ENCODE measurements around the gene PPCS. TPM values are rescaled to one million over a fixed set of nuclear protein-coding genes. Genes with fewer than 3 reads are reported as not detected.

PPCS gene
- total and polyA plus RNA-seq, 2 donors = 49.8 to 125 TPM

- H3K9me3 ChIP-seq (ENCODE audit: control insufficient read depth in 2 of 2, insufficient read depth in 1 of 2, low read length in 1 of 2) = no peaks in the 10 kb centered on the region
- H3K4me3 ChIP-seq (ENCODE audit: low read length in 2 of 2) = no peak overlapping the region
- DNase-seq (ENCODE audit: low read depth in 6 of 9, low spot score in 9 of 9) = peak in 6 of 9 donors; percentile 2 to 31 (median 4)
- no peak overlapping the region for H3K27ac ChIP-seq (ENCODE audit: low read depth in 1 of 2, low read length in 1 of 2)
- 58% methylated on average over 10 of the region's 10 CpGs for WGBS
- no peaks in the 10 kb centered on the region for H3K36me3 ChIP-seq (ENCODE audit: control insufficient read depth in 2 of 2, insufficient read depth in 2 of 2, low read length in 1 of 2)
- no peaks in the 10 kb centered on the region for H3K27me3 ChIP-seq (ENCODE audit: control insufficient read depth in 2 of 2, insufficient read depth in 1 of 2, low read length in 1 of 2)
- peaks cover 0 to 4% of the 10 kb centered on the region in 2 donors for H3K4me1 ChIP-seq (ENCODE audit: control insufficient read depth in 2 of 2, insufficient read depth in 2 of 2, low read length in 2 of 2)
These were observed 35.3 kb upstream of the PPCS start for GRCh38 chr1:42420911-42421585.

GRCh38 chr1:42422737-42423136, 33.6 kb upstream of the PPCS start:
- no peak for DNase-seq (ENCODE audit: low read depth in 6 of 9, low spot score in 9 of 9)
- WGBS = 90% methylated on average over 9 of the region's 9 CpGs
- Histone ChIP-seq H3K9me3 (ENCODE audit: control insufficient read depth in 2 of 2, insufficient read depth in 1 of 2, low read length in 1 of 2) (no peaks in the 10 kb centered on the region), H3K4me1 (ENCODE audit: control insufficient read depth in 2 of 2, insufficient read depth in 2 of 2, low read length in 2 of 2) (peaks cover 0 to 4% of the 10 kb centered on the region in 2 donors), H3K4me3 (ENCODE audit: low read length in 2 of 2) (no peak overlapping the region), H3K27me3 (ENCODE audit: control insufficient read depth in 2 of 2, insufficient read depth in 1 of 2, low read length in 1 of 2) (no peaks in the 10 kb centered on the region), H3K36me3 (ENCODE audit: control insufficient read depth in 2 of 2, insufficient read depth in 2 of 2, low read length in 1 of 2) (no peaks in the 10 kb centered on the region), H3K27ac (ENCODE audit: low read depth in 1 of 2, low read length in 1 of 2) (no peak overlapping the region)

- no peak for DNase-seq (ENCODE audit: low read depth in 6 of 9, low spot score in 9 of 9)
- WGBS = 97% methylated on average over 3 of the region's 3 CpGs
- Histone ChIP-seq H3K27ac (ENCODE audit: low read depth in 1 of 2, low read length in 1 of 2) (no peak overlapping the region), H3K4me1 (ENCODE audit: control insufficient read depth in 2 of 2, insufficient read depth in 2 of 2, low read length in 2 of 2) (peaks cover 0 to 4% of the 10 kb centered on the region in 2 donors), H3K36me3 (ENCODE audit: control insufficient read depth in 2 of 2, insufficient read depth in 2 of 2, low read length in 1 of 2) (no peaks in the 10 kb centered on the region), H3K27me3 (ENCODE audit: control insufficient read depth in 2 of 2, insufficient read depth in 1 of 2, low read length in 1 of 2) (no peaks in the 10 kb centered on the region), H3K4me3 (ENCODE audit: low read length in 2 of 2) (no peak overlapping the region), H3K9me3 (ENCODE audit: control insufficient read depth in 2 of 2, insufficient read depth in 1 of 2, low read length in 1 of 2) (no peaks in the 10 kb centered on the region)
These were observed 32.7 kb upstream of the PPCS start for GRCh38 chr1:42423681-42424080.

- WGBS = 95% methylated on average over 4 of the region's 4 CpGs
- H3K27me3 ChIP-seq (ENCODE audit: control insufficient read depth in 2 of 2, insufficient read depth in 1 of 2, low read length in 1 of 2) = no peaks in the 10 kb centered on the region
- no peaks in the 10 kb centered on the region for H3K36me3 ChIP-seq (ENCODE audit: control insufficient read depth in 2 of 2, insufficient read depth in 2 of 2, low read length in 1 of 2)
- no peak overlapping the region for H3K4me3 ChIP-seq (ENCODE audit: low read length in 2 of 2)
- H3K9me3 ChIP-seq (ENCODE audit: control insufficient read depth in 2 of 2, insufficient read depth in 1 of 2, low read length in 1 of 2) = no peaks in the 10 kb centered on the region
- DNase-seq (ENCODE audit: low read depth in 6 of 9, low spot score in 9 of 9) = no peak
- no peak overlapping the region for H3K27ac ChIP-seq (ENCODE audit: low read depth in 1 of 2, low read length in 1 of 2)
- peaks cover 0 to 4% of the 10 kb centered on the region in 2 donors for H3K4me1 ChIP-seq (ENCODE audit: control insufficient read depth in 2 of 2, insufficient read depth in 2 of 2, low read length in 2 of 2)
These were observed 32.1 kb upstream of the PPCS start for GRCh38 chr1:42424201-42424600.

GRCh38 chr1:42427240-42427639, 29.1 kb upstream of the PPCS start:
- Histone ChIP-seq H3K4me3 (ENCODE audit: low read length in 2 of 2) (no peak overlapping the region), H3K36me3 (ENCODE audit: control insufficient read depth in 2 of 2, insufficient read depth in 2 of 2, low read length in 1 of 2) (no peaks in the 10 kb centered on the region), H3K27ac (ENCODE audit: low read depth in 1 of 2, low read length in 1 of 2) (no peak overlapping the region), H3K9me3 (ENCODE audit: control insufficient read depth in 2 of 2, insufficient read depth in 1 of 2, low read length in 1 of 2) (no peaks in the 10 kb centered on the region), H3K4me1 (ENCODE audit: control insufficient read depth in 2 of 2, insufficient read depth in 2 of 2, low read length in 2 of 2) (peaks cover 0 to 6% of the 10 kb centered on the region in 2 donors), H3K27me3 (ENCODE audit: control insufficient read depth in 2 of 2, insufficient read depth in 1 of 2, low read length in 1 of 2) (no peaks in the 10 kb centered on the region)
- no peak for DNase-seq (ENCODE audit: low read depth in 6 of 9, low spot score in 9 of 9)
- WGBS = 91% methylated on average over 4 of the region's 4 CpGs

GRCh38 chr1:42429603-42430002, 26.7 kb upstream of the PPCS start:
- DNase-seq (ENCODE audit: low read depth in 6 of 9, low spot score in 9 of 9) = no peak
- Histone ChIP-seq H3K27ac (ENCODE audit: low read depth in 1 of 2, low read length in 1 of 2) (no peak overlapping the region), H3K36me3 (ENCODE audit: control insufficient read depth in 2 of 2, insufficient read depth in 2 of 2, low read length in 1 of 2) (no peaks in the 10 kb centered on the region), H3K4me3 (ENCODE audit: low read length in 2 of 2) (no peak overlapping the region), H3K27me3 (ENCODE audit: control insufficient read depth in 2 of 2, insufficient read depth in 1 of 2, low read length in 1 of 2) (no peaks in the 10 kb centered on the region), H3K9me3 (ENCODE audit: control insufficient read depth in 2 of 2, insufficient read depth in 1 of 2, low read length in 1 of 2) (no peaks in the 10 kb centered on the region), H3K4me1 (ENCODE audit: control insufficient read depth in 2 of 2, insufficient read depth in 2 of 2, low read length in 2 of 2) (peaks cover 0 to 2% of the 10 kb centered on the region in 2 donors)
- WGBS = 83% methylated on average over 1 of the region's 1 CpG

GRCh38 chr1:42430286-42431135, 25.8 kb upstream of the PPCS start:
- DNase-seq (ENCODE audit: low read depth in 6 of 9, low spot score in 9 of 9) = no peak
- Histone ChIP-seq H3K27ac (ENCODE audit: low read depth in 1 of 2, low read length in 1 of 2) (no peak overlapping the region), H3K36me3 (ENCODE audit: control insufficient read depth in 2 of 2, insufficient read depth in 2 of 2, low read length in 1 of 2) (no peaks in the 10 kb centered on the region), H3K27me3 (ENCODE audit: control insufficient read depth in 2 of 2, insufficient read depth in 1 of 2, low read length in 1 of 2) (no peaks in the 10 kb centered on the region), H3K9me3 (ENCODE audit: control insufficient read depth in 2 of 2, insufficient read depth in 1 of 2, low read length in 1 of 2) (no peaks in the 10 kb centered on the region), H3K4me1 (ENCODE audit: control insufficient read depth in 2 of 2, insufficient read depth in 2 of 2, low read length in 2 of 2) (peaks cover 0 to 2% of the 10 kb centered on the region in 2 donors), H3K4me3 (ENCODE audit: low read length in 2 of 2) (no peak overlapping the region)
- 98% methylated on average over 3 of the region's 3 CpGs for WGBS

GRCh38 chr1:42431514-42431913, 24.8 kb upstream of the PPCS start:
- Histone ChIP-seq H3K4me3 (ENCODE audit: low read length in 2 of 2) (no peak overlapping the region), H3K27ac (ENCODE audit: low read depth in 1 of 2, low read length in 1 of 2) (no peak overlapping the region), H3K4me1 (ENCODE audit: control insufficient read depth in 2 of 2, insufficient read depth in 2 of 2, low read length in 2 of 2) (peaks cover 0 to 2% of the 10 kb centered on the region in 2 donors), H3K36me3 (ENCODE audit: control insufficient read depth in 2 of 2, insufficient read depth in 2 of 2, low read length in 1 of 2) (no peaks in the 10 kb centered on the region), H3K9me3 (ENCODE audit: control insufficient read depth in 2 of 2, insufficient read depth in 1 of 2, low read length in 1 of 2) (no peaks in the 10 kb centered on the region), H3K27me3 (ENCODE audit: control insufficient read depth in 2 of 2, insufficient read depth in 1 of 2, low read length in 1 of 2) (no peaks in the 10 kb centered on the region)
- 97% methylated on average over 3 of the region's 3 CpGs for WGBS
- DNase-seq (ENCODE audit: low read depth in 6 of 9, low spot score in 9 of 9) = no peak

GRCh38 chr1:42432714-42433113, 23.6 kb upstream of the PPCS start:
- H3K4me1 ChIP-seq (ENCODE audit: control insufficient read depth in 2 of 2, insufficient read depth in 2 of 2, low read length in 2 of 2) = peaks cover 0 to 2% of the 10 kb centered on the region in 2 donors
- 97% methylated on average over 4 of the region's 4 CpGs for WGBS
- H3K36me3 ChIP-seq (ENCODE audit: control insufficient read depth in 2 of 2, insufficient read depth in 2 of 2, low read length in 1 of 2) = no peaks in the 10 kb centered on the region
- no peaks in the 10 kb centered on the region for H3K27me3 ChIP-seq (ENCODE audit: control insufficient read depth in 2 of 2, insufficient read depth in 1 of 2, low read length in 1 of 2)
- H3K4me3 ChIP-seq (ENCODE audit: low read length in 2 of 2) = no peak overlapping the region
- no peak overlapping the region for H3K27ac ChIP-seq (ENCODE audit: low read depth in 1 of 2, low read length in 1 of 2)
- no peak for DNase-seq (ENCODE audit: low read depth in 6 of 9, low spot score in 9 of 9)
- no peaks in the 10 kb centered on the region for H3K9me3 ChIP-seq (ENCODE audit: control insufficient read depth in 2 of 2, insufficient read depth in 1 of 2, low read length in 1 of 2)

Measured in thymus (tissue), 11 donors.